ENCODE measurements around the gene DAAM2. TPM values are rescaled to one million over a fixed set of nuclear protein-coding genes. Genes with fewer than 3 reads are reported as not detected.

Gene DAAM2
- total and polyA plus RNA-seq, 4 donors: 1.9 to 17.0 (median 4.4) TPM

- TF ChIP-seq FOXA1 (IDR thresholded peaks at IDR 0.05) (no peak), FOXA2 (IDR thresholded peaks at IDR 0.05) (no peak), NR2F2 (IDR thresholded peaks at IDR 0.05) (no peak), GABPA (IDR thresholded peaks at IDR 0.05 in 1 of 2, conservative IDR thresholded peaks at IDR 0.05 in 1 of 2) (no peak), SP1 (IDR thresholded peaks at IDR 0.05) (no peak), EGR1 (IDR thresholded peaks at IDR 0.05; ENCODE audit: low read depth in 2 of 2) (no peak), JUND (IDR thresholded peaks at IDR 0.05) (no peak), RXRA (IDR thresholded peaks at IDR 0.05) (no peak), TAF1 (conservative IDR thresholded peaks at IDR 0.05) (no peak), ZBTB33 (IDR thresholded peaks at IDR 0.05) (no peak)
- Histone ChIP-seq H3K27me3 (ENCODE audit: control insufficient read depth in 4 of 4, insufficient read depth in 4 of 4, low read length in 3 of 4) (no peaks in the 10 kb centered on the region), H3K4me3 (ENCODE audit: low read depth in 1 of 3, low read length in 3 of 3) (no peak overlapping the region), H3K9ac (ENCODE audit: low read depth in 1 of 2, low read length in 2 of 2) (no peak overlapping the region), H3K4me1 (ENCODE audit: control insufficient read depth in 4 of 4, insufficient read depth in 4 of 4, low read length in 3 of 4) (peaks cover 8 to 18% (median 12%) of the 10 kb centered on the region in 4 donors), H3K27ac (ENCODE audit: low read depth in 1 of 2, low read length in 2 of 2) (no peak overlapping the region), H3K36me3 (ENCODE audit: control insufficient read depth in 4 of 4, insufficient read depth in 3 of 4, low read depth in 1 of 4, low read length in 3 of 4) (no peaks in the 10 kb centered on the region), H3K9me3 (ENCODE audit: control insufficient read depth in 4 of 4, low read length in 3 of 4) (no peaks in the 10 kb centered on the region)
- WGBS: 93% methylated on average over 5 of the region's 5 CpGs
- DNase-seq (ENCODE audit: low spot score): no peak
These were observed 159.0 kb downstream of the DAAM2 start for GRCh38 chr6:39951191-39951590.

- Histone ChIP-seq H3K27ac (ENCODE audit: low read depth in 1 of 2, low read length in 2 of 2) (no peak overlapping the region), H3K27me3 (ENCODE audit: control insufficient read depth in 4 of 4, insufficient read depth in 4 of 4, low read length in 3 of 4) (no peaks in the 10 kb centered on the region), H3K9me3 (ENCODE audit: control insufficient read depth in 4 of 4, low read length in 3 of 4) (no peaks in the 10 kb centered on the region), H3K4me3 (ENCODE audit: low read depth in 1 of 3, low read length in 3 of 3) (no peak overlapping the region), H3K36me3 (ENCODE audit: control insufficient read depth in 4 of 4, insufficient read depth in 3 of 4, low read depth in 1 of 4, low read length in 3 of 4) (no peaks in the 10 kb centered on the region), H3K9ac (ENCODE audit: low read depth in 1 of 2, low read length in 2 of 2) (no peak overlapping the region), H3K4me1 (ENCODE audit: control insufficient read depth in 4 of 4, insufficient read depth in 4 of 4, low read length in 3 of 4) (peaks cover 8 to 18% (median 12%) of the 10 kb centered on the region in 4 donors)
- DNase-seq (ENCODE audit: low spot score): no peak
- TF ChIP-seq RXRA (IDR thresholded peaks at IDR 0.05): peak in 1 of 2 donors; percentile 23
- TF ChIP-seq YY1 (IDR thresholded peaks at IDR 0.05): no peak
- TF ChIP-seq GABPA (IDR thresholded peaks at IDR 0.05 in 1 of 2, conservative IDR thresholded peaks at IDR 0.05 in 1 of 2): no peak
- no peak for TF ChIP-seq SP1 (IDR thresholded peaks at IDR 0.05)
- TF ChIP-seq NR2F2 (IDR thresholded peaks at IDR 0.05): peak; percentile 56
- 83% methylated on average over 1 of the region's 1 CpG for WGBS
These were observed 159.5 kb downstream of the DAAM2 start for GRCh38 chr6:39951716-39952115.

- Histone ChIP-seq H3K27me3 (ENCODE audit: control insufficient read depth in 4 of 4, insufficient read depth in 4 of 4, low read length in 3 of 4) (no peaks in the 10 kb centered on the region), H3K27ac (ENCODE audit: low read depth in 1 of 2, low read length in 2 of 2) (no peak overlapping the region)
- WGBS: 71% methylated on average over 4 of the region's 4 CpGs
These were observed 160.0 kb downstream of the DAAM2 start for GRCh38 chr6:39952167-39952566.

More at GRCh38 chr6:39952167-39952566, 160.0 kb downstream of the DAAM2 start:
- H3K9ac ChIP-seq (ENCODE audit: low read depth in 1 of 2, low read length in 2 of 2): no peak overlapping the region
- DNase-seq (ENCODE audit: low spot score): no peak
- TF ChIP-seq JUND (IDR thresholded peaks at IDR 0.05) (no peak), TAF1 (conservative IDR thresholded peaks at IDR 0.05) (no peak), HNF4A (conservative IDR thresholded peaks at IDR 0.05) (no peak), NR2F2 (IDR thresholded peaks at IDR 0.05) (peak; percentile 44)
- TF ChIP-seq, protein P1, sequence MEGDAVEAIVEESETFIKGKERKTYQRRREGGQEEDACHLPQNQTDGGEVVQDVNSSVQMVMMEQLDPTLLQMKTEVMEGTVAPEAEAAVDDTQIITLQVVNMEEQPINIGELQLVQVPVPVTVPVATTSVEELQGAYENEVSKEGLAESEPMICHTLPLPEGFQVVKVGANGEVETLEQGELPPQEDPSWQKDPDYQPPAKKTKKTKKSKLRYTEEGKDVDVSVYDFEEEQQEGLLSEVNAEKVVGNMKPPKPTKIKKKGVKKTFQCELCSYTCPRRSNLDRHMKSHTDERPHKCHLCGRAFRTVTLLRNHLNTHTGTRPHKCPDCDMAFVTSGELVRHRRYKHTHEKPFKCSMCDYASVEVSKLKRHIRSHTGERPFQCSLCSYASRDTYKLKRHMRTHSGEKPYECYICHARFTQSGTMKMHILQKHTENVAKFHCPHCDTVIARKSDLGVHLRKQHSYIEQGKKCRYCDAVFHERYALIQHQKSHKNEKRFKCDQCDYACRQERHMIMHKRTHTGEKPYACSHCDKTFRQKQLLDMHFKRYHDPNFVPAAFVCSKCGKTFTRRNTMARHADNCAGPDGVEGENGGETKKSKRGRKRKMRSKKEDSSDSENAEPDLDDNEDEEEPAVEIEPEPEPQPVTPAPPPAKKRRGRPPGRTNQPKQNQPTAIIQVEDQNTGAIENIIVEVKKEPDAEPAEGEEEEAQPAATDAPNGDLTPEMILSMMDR (IDR thresholded peaks at IDR 0.05; ENCODE audit: low read depth, low read length, missing input control): no peak
- H3K9me3 ChIP-seq (ENCODE audit: control insufficient read depth in 4 of 4, low read length in 3 of 4): no peaks in the 10 kb centered on the region
- H3K4me1 ChIP-seq (ENCODE audit: control insufficient read depth in 4 of 4, insufficient read depth in 4 of 4, low read length in 3 of 4): peaks cover 8 to 18% (median 12%) of the 10 kb centered on the region in 4 donors
- no peak overlapping the region for H3K4me3 ChIP-seq (ENCODE audit: low read depth in 1 of 3, low read length in 3 of 3)
- no peaks in the 10 kb centered on the region for H3K36me3 ChIP-seq (ENCODE audit: control insufficient read depth in 4 of 4, insufficient read depth in 3 of 4, low read depth in 1 of 4, low read length in 3 of 4)

All from liver (tissue), 9 donors.